ENCODE measurements around the gene ITGA3.

The ITGA3 gene

DNA sequence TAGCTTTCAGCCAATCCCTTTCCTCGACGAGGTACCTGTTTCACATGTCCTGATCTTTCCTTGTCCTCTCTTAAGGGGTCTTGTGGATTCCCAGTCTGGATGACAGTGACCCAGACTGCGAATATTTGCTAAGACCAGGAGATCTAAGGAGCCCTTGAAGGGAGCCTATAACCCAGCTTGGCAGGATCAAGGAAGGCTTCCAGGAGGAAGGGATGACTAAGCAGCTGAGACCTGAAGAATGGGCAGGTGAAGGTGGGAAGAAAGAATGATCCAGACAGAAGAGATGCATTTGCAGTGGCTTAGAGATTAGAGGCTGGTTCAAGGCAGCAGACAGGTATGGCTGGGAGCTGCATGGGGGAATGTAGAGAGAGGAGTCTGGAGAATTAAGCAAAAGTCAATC is 37.3 kb downstream of the ITGA3 start:
- no peak overlapping the region for H3K4me3 ChIP-seq (ENCODE audit: low read depth, low read length)
- no peak for DNase-seq (ENCODE audit: low read depth)
- TF ChIP-seq CTCF (IDR thresholded peaks at IDR 0.05; ENCODE audit: control insufficient read depth, extremely low read depth, insufficient read depth), result no peak

GRCh38 chr17:50093807-50094206 is 37.9 kb downstream of the ITGA3 start:
- H3K4me3 ChIP-seq (ENCODE audit: low read depth, low read length), result no peak overlapping the region
- no peak for DNase-seq (ENCODE audit: low read depth)
- TF ChIP-seq CTCF (IDR thresholded peaks at IDR 0.05; ENCODE audit: control insufficient read depth, extremely low read depth, insufficient read depth), result no peak

DNA sequence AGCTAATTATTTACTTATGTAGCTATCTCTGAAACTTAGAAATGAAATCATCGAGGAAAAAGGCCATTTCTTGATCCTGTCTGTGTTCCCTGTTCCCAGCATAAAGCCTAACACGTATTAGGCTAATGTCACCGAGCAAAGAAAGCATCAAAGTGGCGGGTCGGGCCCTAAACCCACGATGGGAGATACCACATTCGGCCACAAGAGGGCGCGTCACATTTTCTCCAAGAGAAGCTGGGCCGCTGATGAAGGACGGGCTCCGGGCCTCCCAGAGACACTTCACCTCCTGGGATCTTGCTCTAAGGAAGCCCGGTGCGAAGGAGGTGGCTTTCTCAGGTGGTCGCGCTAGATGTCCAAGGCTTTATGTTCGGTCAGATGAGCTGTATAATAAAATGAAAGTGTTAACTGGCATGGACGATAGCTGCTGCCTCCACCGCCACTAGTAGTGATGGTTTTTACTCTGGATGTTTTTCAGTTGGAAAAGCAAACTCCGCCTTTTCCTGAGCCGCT is 38.4 kb downstream of the ITGA3 start:
- peak overlapping the region; percentile 93 for H3K4me3 ChIP-seq (ENCODE audit: low read depth, low read length)
- DNase-seq (ENCODE audit: low read depth), result peak; percentile 51
- TF ChIP-seq CTCF (IDR thresholded peaks at IDR 0.05; ENCODE audit: control insufficient read depth, extremely low read depth, insufficient read depth), result peak; percentile 81

DNA sequence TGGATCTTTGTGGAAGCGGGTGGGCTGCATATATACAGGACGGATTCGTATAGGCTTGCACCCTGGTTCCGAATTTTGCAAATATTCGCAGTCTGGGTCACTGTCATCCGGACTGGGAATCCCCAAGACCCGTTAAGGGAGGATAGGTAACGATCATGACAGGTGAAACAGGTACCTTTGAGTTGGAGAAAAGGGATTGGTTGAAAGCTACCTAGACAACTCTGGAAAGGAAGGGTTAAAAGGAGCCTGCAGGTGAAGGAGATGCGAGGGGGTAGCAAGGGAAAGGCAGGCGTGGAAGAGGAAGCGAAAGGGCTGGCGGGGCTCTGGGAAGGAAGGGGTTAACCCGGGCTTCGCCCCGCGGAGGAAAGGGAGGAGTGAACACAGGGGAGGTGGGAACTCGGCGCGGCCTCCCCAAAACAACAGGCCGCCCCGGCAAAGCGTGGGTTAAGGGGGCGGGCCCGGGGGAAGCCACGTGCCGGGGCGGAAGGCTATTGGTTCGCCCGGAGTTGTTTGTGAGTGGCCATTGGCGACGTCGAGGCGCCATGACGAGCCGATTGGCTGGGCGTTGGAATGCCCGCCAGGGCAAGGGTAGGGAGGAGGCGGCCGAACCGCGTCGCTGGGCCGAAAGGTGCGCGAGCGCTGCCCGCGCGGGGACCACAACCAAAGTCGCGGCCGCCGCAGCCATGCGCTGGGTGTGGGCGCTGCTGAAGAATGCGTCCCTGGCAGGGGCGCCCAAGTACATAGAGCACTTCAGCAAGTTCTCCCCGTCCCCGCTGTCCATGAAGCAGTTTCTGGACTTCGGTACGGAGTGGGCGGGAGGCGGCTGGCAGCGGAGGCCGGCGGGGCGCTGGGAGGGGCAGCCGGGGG is 39.1 kb downstream of the ITGA3 start, which contains the start of gene PDK2:
Gene PDK2, plus strand, starts transcription at position 599 of the 867 bp plus-strand sequence. Its CDS starts 85 bp downstream, at position 684.
- DNase-seq (ENCODE audit: low read depth), result peak; percentile 81
- peak within 1 kb of the TSS; percentile 93 for H3K4me3 ChIP-seq (ENCODE audit: low read depth, low read length)
- TF ChIP-seq CTCF (IDR thresholded peaks at IDR 0.05; ENCODE audit: control insufficient read depth, extremely low read depth, insufficient read depth), result no peak

DNA sequence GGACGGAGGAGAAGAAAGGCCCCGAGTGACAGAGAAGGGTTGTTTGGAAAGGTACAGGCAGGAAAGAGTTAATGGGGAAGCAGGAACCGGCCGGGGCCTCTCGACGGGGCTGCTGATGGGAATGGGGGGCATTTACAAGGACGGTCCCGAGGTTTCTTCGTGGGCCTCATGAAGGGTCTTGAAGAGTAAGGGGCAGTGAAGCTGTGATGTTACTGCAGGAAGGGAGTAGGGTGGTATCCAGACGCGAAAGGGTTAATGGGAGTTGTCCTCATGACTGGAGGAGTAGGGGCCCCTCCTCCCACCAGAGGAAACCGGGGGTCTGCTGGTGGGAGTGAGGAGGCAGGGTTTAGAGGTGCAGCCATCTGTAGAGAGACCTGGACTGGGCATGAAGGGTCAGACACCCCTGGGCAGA is 39.7 kb downstream of the ITGA3 start:
- H3K4me3 ChIP-seq (ENCODE audit: low read depth, low read length), result peak overlapping the region; percentile 93
- TF ChIP-seq CTCF (IDR thresholded peaks at IDR 0.05; ENCODE audit: control insufficient read depth, extremely low read depth, insufficient read depth), result no peak
- no peak for DNase-seq (ENCODE audit: low read depth)

DNA sequence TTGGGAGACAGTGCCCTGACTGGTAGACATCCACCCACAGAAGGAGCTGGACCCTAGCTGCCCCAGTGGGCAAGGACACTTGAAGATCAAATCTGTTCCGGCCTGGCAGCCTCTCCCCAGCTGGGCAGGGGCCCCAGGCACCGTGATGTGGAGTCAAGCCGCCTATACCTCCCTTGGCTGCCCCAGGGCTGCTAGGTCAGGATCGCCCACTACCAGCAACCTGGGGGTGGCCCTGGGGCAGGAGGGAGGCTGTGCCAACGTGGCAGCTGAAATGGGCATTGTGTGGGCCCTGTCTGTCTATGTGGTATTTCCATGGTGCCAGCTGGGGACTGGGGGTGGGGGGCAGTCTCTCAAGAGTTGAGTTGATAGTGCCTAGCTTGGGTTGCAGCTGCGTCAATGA is 40.2 kb downstream of the ITGA3 start:
- DNase-seq (ENCODE audit: low read depth), result no peak
- TF ChIP-seq CTCF (IDR thresholded peaks at IDR 0.05; ENCODE audit: control insufficient read depth, extremely low read depth, insufficient read depth), result no peak
- H3K4me3 ChIP-seq (ENCODE audit: low read depth, low read length), result peak overlapping the region; percentile 93
